Measurements from ENCODE around the gene ITPR1. TPM values are rescaled to one million over a fixed set of nuclear protein-coding genes. Genes with fewer than 3 reads are reported as not detected.

The ITPR1 gene
- total and polyA plus RNA-seq, 2 experiments from 2014 or later = 17.6 to 28.8 TPM

DNA sequence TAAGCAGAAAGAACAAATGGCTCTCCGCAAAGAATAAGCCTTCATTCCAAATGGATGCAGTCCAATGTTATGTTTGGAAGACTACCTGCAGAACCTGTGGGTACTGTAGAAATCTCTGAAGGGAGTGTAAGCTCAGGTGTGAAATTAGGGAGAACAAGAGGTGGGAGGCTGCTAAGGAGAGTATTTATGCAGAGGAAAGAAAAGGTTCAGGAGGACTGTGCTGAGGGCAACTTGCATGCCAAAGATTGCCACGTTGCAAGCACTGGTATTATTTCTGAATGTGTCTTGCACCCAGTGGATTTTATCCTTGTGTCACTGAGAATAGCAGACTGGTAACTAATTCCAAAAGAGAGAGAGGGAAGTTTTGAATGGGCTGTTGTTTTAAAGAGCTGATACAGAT is 144.1 kb downstream of the ITPR1 start:
- no peak overlapping the region for H3K4me3 ChIP-seq
- no peaks in the 10 kb centered on the region for H3K27me3 ChIP-seq
- TF ChIP-seq, protein P1, sequence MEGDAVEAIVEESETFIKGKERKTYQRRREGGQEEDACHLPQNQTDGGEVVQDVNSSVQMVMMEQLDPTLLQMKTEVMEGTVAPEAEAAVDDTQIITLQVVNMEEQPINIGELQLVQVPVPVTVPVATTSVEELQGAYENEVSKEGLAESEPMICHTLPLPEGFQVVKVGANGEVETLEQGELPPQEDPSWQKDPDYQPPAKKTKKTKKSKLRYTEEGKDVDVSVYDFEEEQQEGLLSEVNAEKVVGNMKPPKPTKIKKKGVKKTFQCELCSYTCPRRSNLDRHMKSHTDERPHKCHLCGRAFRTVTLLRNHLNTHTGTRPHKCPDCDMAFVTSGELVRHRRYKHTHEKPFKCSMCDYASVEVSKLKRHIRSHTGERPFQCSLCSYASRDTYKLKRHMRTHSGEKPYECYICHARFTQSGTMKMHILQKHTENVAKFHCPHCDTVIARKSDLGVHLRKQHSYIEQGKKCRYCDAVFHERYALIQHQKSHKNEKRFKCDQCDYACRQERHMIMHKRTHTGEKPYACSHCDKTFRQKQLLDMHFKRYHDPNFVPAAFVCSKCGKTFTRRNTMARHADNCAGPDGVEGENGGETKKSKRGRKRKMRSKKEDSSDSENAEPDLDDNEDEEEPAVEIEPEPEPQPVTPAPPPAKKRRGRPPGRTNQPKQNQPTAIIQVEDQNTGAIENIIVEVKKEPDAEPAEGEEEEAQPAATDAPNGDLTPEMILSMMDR (IDR thresholded peaks at IDR 0.05; ENCODE audit: low read depth, low read length) = no peak
- no peak for DNase-seq (ENCODE audit: low read depth in 1 of 2, low spot score in 1 of 2)
- H3K9me3 ChIP-seq (ENCODE audit: low read depth) = no peaks in the 10 kb centered on the region
- H3K27ac ChIP-seq = no peak overlapping the region
- H3K36me3 ChIP-seq = no peaks in the 10 kb centered on the region
- no peaks in the 10 kb centered on the region for H3K4me1 ChIP-seq (ENCODE audit: low read depth)

DNA sequence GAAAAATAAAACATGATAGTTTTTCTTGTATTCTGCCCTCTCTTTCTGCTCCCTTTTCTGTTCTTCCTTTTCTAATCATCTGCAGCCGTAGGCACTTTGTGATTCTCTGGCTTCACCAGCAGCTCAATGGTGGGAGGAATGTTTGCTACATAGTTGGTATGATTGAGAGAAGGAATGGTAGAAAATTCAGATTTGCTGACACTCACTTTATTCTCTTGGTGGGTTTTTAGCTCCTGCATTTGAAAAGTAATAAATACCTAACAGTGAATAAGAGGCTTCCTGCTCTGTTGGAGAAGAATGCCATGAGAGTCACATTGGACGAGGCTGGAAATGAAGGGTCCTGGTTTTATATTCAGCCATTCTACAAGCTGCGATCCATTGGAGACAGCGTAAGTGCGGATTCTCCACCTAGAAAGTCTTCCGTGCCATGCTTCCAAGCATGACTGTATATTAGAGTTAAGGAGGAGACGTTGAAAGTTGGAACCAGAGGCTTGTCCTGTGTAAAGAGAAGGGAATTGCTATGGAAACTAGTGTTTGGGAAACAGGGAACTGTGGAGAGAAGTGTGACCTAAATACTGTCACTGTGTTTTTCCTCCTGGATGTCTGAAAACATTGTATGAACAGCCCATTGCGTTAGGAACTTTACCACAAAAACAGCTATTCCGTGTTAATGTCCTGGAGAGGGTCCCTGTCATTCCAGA is 148.9 kb downstream of the ITPR1 start:
- Histone ChIP-seq H3K27ac (no peak overlapping the region), H3K9me3 (ENCODE audit: low read depth) (no peaks in the 10 kb centered on the region), H3K27me3 (no peaks in the 10 kb centered on the region), H3K4me1 (ENCODE audit: low read depth) (no peaks in the 10 kb centered on the region), H3K36me3 (peaks cover 13% of the 10 kb centered on the region), H3K4me3 (no peak overlapping the region)
- DNase-seq (ENCODE audit: low read depth in 1 of 2, low spot score in 1 of 2) = no peak
- TF ChIP-seq, protein P1 (IDR thresholded peaks at IDR 0.05; ENCODE audit: low read depth, low read length) = no peak

DNA sequence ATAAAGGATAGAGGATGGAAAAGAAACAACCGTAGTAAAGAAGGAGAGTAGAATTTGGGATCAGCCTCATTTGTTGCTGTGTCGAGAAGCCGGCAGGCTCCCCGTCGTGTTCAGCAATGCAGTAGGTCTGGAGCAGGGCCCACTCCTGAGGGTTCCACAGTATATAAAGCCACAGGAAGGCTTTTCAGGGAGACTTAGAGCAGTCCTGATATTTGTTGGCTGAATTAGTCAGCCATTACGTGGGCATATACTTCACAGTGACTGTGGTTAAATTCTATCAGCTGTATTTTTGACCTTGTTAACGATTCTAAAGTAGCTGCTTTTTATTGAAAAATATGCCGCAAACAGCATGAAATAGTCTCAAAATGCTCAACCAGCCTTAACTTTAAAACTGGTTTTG is 149.5 kb downstream of the ITPR1 start:
- Histone ChIP-seq H3K27me3 (no peaks in the 10 kb centered on the region), H3K4me1 (ENCODE audit: low read depth) (no peaks in the 10 kb centered on the region), H3K9me3 (ENCODE audit: low read depth) (no peaks in the 10 kb centered on the region), H3K4me3 (no peak overlapping the region), H3K27ac (no peak overlapping the region), H3K36me3 (peaks cover 19% of the 10 kb centered on the region)
- TF ChIP-seq, protein P1 (IDR thresholded peaks at IDR 0.05; ENCODE audit: low read depth, low read length) = no peak
- no peak for DNase-seq (ENCODE audit: low read depth in 1 of 2, low spot score in 1 of 2)

DNA sequence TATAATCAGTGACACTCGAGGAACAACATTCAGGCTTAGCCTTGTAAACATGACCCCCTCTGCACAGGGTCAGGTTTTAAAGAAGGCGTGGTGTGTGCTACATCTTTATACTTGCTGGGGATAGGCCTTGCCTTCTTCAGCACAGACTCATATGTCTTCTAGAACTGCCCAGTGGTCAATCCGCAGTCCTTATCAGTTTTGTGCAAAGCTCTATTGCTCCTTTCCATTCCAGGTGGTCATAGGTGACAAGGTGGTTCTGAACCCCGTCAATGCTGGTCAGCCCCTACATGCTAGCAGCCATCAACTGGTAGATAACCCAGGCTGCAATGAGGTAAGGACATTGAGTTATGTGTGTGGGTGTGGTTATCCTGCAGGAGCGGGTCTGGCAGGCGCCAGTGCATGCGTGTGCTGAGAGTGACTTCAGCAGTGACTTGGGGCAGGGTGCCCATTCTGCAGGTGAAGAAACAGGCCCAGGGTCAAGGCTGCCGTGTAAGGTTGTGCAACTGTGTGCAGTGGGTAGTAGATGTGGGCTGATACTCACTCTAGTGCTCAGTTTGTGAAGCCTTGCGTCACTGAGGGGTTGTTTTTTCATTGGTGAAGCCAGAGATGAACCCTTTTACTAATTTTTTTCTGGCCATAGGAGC is 150.9 kb downstream of the ITPR1 start:
- TF ChIP-seq, protein P1 (IDR thresholded peaks at IDR 0.05; ENCODE audit: low read depth, low read length) = no peak
- no peak overlapping the region for H3K27ac ChIP-seq
- H3K4me3 ChIP-seq = no peak overlapping the region
- no peak for DNase-seq (ENCODE audit: low read depth in 1 of 2, low spot score in 1 of 2)
- H3K36me3 ChIP-seq = peaks cover 20% of the 10 kb centered on the region
- no peaks in the 10 kb centered on the region for H3K9me3 ChIP-seq (ENCODE audit: low read depth)
- no peaks in the 10 kb centered on the region for H3K4me1 ChIP-seq (ENCODE audit: low read depth)
- no peaks in the 10 kb centered on the region for H3K27me3 ChIP-seq

DNA sequence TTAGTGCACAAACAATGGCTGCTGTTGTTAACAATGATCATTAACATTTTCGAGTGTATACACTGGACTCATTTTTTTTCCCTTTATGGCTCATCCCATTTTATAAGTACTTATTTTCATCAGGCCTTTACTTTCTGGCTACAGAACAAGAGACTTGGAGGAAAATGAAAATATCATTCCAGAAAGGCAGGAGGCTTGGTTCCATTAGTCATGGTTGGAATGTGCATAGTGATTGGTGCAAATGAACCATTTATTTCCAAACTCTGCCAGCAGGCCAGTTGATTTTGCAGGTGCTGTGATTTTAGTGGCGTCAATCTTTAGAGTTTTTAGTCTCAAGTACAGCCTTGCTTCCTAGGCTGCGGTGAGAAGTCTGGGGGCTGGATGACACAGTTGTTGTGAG is 151.8 kb downstream of the ITPR1 start:
- Histone ChIP-seq H3K27me3 (no peaks in the 10 kb centered on the region), H3K4me3 (no peak overlapping the region), H3K36me3 (peaks cover 20% of the 10 kb centered on the region), H3K4me1 (ENCODE audit: low read depth) (no peaks in the 10 kb centered on the region), H3K27ac (no peak overlapping the region), H3K9me3 (ENCODE audit: low read depth) (no peaks in the 10 kb centered on the region)
- no peak for DNase-seq (ENCODE audit: low read depth in 1 of 2, low spot score in 1 of 2)
- TF ChIP-seq, protein P1 (IDR thresholded peaks at IDR 0.05; ENCODE audit: low read depth, low read length) = no peak
